GM10248 (cell line): ENCODE measurements around the gene EEF1AKMT3.

ENCODE experiments used
- CTCF ChIA-PET: fragments of 300-600 bp; sonication (Branson Sonifier 250); formaldehyde crosslinking; extraction: SDS; loops from one replicate; lab custom pipeline; 2021; ENCODE audit warnings: antibody characterized with exemption; lab: Yijun Ruan, JAX
- POLR2A ChIA-PET: fragments of 350-650 bp; sonication (Branson Sonifier 250); formaldehyde crosslinking; extraction: SDS; loops from one replicate; lab custom pipeline; 2020; ENCODE audit warnings: antibody characterized with exemption; lab: Yijun Ruan, JAX
- DNase-seq: peaks from one replicate; pipeline ENCODE4 v3.0.0; 2012; ENCODE audit errors: extremely low spot score
- TF ChIP-seq, protein P1 (sequence below): IDR thresholded peaks from 2 replicates; pipeline ENCODE4 v1.5.1; 2012; ENCODE audit warnings: mild to moderate bottlenecking, low read depth; ENCODE audit errors: extremely low read depth, missing control alignments, control extremely low read depth

The EEF1AKMT3 gene

DNA sequence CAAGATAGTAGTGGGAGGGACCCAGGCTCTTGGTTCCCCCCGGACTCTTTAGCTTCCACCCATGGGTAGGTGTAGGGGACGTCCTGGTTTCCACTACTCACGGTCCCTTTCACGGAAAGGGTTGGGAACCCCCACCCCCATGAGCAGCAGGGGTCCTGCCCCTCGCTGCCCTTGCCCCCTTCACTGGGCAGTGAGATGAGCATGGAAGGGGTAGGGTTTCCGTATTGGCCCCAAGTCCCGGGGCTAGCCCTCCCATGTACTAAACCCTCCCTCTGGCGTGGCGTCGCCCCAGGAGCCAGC, 46.6 kb upstream of the EEF1AKMT3 start:
- CTCF ChIA-PET: interaction anchor here (0.9 to 3.0 kb wide), 7 partner anchors 9 to 140 kb away, joined by 3 to 13 read pairs (median 4); partner anchors contain the start of gene OS9

DNA sequence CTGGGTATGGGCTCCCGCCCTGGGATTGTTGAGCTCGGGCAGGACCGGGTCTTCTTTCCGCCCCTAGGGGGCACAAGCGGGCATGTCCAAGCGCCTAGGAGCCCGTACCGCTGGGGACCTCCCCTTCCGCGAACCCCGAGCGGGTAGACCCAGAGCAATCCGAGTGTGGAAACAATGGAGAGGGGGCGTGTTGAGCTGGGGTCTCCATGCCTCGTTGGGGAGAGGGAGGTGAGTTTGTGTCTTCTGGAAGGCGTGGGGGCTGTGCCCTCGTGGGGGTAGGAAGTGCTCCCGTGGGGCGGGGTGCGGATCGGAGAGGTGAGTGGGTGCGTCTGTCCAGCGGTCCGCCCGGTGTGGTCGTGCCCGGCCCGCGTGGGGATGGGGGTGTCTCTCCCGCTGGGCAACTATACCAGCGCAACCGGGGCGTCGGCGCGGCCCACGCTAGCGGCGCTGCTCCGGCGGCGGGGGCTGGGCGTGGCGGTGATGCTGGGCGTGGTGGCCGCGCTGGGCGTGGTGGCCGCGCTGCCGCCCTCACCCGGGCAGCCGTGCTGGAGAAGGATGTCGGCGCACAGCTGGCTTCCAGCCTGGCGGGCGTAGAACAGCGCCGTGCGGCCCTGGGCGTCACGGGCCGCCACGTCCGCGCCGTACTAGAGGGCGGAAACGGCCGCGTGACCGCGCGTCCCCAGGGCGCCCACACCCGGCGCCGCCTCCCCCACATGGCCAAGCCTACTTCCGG, 46.1 kb upstream of the EEF1AKMT3 start:
- peak; percentile 16 for DNase-seq
- CTCF ChIA-PET: interaction anchor here (0.7 to 3.0 kb wide), 7 partner anchors 9 to 33 kb away, joined by 3 to 13 read pairs (median 4); partner anchors contain the start of gene OS9
- TF ChIP-seq, protein P1, sequence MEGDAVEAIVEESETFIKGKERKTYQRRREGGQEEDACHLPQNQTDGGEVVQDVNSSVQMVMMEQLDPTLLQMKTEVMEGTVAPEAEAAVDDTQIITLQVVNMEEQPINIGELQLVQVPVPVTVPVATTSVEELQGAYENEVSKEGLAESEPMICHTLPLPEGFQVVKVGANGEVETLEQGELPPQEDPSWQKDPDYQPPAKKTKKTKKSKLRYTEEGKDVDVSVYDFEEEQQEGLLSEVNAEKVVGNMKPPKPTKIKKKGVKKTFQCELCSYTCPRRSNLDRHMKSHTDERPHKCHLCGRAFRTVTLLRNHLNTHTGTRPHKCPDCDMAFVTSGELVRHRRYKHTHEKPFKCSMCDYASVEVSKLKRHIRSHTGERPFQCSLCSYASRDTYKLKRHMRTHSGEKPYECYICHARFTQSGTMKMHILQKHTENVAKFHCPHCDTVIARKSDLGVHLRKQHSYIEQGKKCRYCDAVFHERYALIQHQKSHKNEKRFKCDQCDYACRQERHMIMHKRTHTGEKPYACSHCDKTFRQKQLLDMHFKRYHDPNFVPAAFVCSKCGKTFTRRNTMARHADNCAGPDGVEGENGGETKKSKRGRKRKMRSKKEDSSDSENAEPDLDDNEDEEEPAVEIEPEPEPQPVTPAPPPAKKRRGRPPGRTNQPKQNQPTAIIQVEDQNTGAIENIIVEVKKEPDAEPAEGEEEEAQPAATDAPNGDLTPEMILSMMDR: peak; percentile 39
- POLR2A ChIA-PET: no interaction called here

More for the DNA sequence above, 46.6 kb upstream of the EEF1AKMT3 start:
- POLR2A ChIA-PET: no interaction called here
- peak; percentile 13 for DNase-seq
- TF ChIP-seq, protein P1: no peak

DNA sequence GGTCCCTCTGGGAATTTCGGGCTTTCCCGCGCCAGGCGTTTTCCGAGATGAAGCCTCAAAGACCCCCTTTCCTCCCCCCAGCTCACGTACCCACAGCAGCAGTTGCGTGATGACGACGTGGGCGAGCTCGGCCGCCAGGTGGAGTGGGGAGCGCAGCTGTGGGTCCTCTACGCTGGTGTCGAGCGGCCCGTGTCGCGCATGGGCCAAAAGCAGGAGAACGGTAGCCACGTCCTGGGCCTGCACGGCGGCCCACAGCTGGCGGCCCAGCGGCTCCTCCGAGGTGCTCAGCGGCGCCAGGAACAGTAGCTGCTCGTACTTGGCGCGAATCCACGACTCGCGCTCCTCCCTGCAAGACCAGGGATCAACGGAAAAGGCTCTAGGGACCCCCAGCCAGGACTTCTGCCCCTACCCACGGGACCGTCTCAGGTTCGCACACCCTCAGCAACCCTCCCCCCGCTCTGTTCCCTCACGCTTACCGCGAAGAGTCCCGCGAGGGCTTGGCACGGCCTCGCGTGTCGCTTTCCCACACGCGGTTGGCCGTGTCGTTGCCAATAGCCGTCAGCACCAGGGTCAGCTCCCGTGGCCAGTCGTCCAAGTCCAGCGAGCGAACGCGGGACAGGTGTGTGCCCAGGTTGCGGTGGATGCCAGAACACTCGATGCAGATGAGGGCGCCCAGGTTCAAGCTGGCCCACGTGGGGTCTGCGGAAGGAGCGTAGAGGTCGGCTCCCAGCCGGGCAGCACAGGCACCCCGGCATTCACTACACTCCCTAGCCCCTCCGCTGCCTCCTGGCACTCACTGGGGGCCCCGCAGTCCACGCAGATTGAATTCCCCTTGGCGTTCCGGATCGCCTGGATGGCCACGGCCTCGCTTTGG, 45.3 kb upstream of the EEF1AKMT3 start:
- POLR2A ChIA-PET: no interaction called here
- CTCF ChIA-PET: interaction anchor here (1.2 to 1.9 kb wide), 3 partner anchors 8 to 14 kb away, joined by 4 to 5 read pairs (median 5); no protein-coding TSS in a partner anchor
- DNase-seq: peak; percentile 11

DNA sequence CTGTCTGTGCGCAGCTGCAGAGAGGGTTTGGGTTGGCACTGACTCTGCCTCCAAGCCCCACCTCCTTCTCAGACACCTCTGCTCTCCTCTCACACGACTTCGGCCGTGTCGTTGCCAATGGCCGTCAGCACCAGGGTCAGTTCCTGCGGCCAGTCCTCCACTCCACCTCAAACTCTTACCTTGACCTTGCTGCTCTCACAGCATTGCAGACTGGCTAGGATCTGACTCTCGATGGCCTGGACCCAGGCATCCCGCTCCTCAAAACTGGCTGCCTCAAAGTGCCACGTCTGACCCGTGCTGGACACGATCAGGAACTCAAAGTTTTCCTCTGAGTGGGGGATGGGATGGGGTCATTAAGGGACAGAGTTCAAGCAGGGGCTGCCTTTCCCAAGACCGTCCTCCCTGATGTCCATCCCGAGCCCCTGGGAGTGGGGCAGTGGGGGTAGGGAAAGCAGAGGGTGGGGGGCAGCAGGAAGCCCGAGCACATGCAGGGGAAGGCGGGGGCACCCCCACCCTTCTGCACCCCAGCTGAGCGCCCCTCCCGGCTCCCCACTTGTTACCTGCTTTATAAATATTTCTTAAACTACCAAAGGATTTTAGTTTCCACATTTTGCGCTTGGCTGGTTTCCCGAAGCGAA, 44.5 kb upstream of the EEF1AKMT3 start:
- TF ChIP-seq, protein P1: no peak
- peak; percentile 7 for DNase-seq
- ChIA-PET CTCF (interaction anchor here (1.9 kb wide), 1 partner anchor 13 kb away, joined by 4 read pairs; no protein-coding TSS in a partner anchor), POLR2A (no interaction called here)

More for the DNA sequence above, 45.3 kb upstream of the EEF1AKMT3 start:
- TF ChIP-seq, protein P1: no peak

DNA sequence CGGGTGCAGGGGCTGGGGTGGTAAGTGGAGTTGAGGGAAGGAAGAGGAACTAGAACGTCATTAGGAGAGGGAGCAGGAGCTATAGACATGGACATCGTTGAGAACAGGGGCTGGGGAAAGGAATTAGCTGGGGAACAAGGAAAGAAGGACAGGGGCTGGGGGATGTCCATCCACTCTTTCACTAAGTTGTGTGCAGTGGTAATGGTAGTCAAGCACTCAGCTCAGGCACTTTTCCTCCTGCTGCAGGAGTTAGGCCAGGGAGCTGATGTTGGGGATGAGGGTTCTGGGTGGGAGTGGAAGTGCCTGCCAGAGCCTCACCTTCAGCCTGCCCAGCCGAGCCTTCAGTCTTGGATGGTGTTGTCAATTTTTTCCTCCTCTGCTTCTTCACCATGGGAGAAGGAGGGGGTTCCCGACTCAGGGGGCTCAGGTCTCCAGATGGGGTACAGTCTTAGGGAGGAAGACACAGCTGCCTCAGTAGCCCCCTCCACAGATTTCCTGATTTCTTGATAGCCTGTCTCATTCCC, 43.0 kb upstream of the EEF1AKMT3 start:
- TF ChIP-seq, protein P1: no peak
- peak; percentile 6 for DNase-seq
- ChIA-PET POLR2A (no interaction called here), CTCF (interaction anchor here (1.2 to 1.6 kb wide), 3 partner anchors 12 to 29 kb away, joined by 3 to 5 read pairs (median 3); no protein-coding TSS in a partner anchor)
